Coronary artery (tissue), 2 donors: ENCODE data around the gene SASH1.

Experiments used
- DNase-seq: peaks from one replicate; pipeline ENCODE4 v3.0.0-alpha.2; 2017; ENCODE audit warnings: low spot score
- H3K27ac ChIP-seq, 2 donors: fragments of 200-600 bp; sonication (generic); one replicate each; pipeline ENCODE4 v1.5.1; 2016 to 2019
- H3K4me3 ChIP-seq: fragments of 200-600 bp; sonication (generic); 2 replicates; pipeline ENCODE4 v1.5.1; 2016; ENCODE audit warnings: mild to moderate bottlenecking, moderate library complexity
- CTCF ChIP-seq: fragments of 200-600 bp; sonication (generic); IDR thresholded peaks from one replicate; pipeline ENCODE4 v1.5.1; 2019; ENCODE audit warnings: antibody characterized with exemption

SASH1 gene

GRCh38 chr6:148398678-148399077 lies 56.0 kb downstream of the SASH1 start:
- peak overlapping the region in 1 of 2 donors; percentile 42 for H3K27ac ChIP-seq
- no peak for DNase-seq
- no peak for TF ChIP-seq CTCF
- H3K4me3 ChIP-seq, result no peak overlapping the region

- no peak for DNase-seq
- no peak overlapping the region for H3K27ac ChIP-seq
- no peak overlapping the region for H3K4me3 ChIP-seq
- no peak for TF ChIP-seq CTCF
These were observed 58.9 kb downstream of the SASH1 start for GRCh38 chr6:148401571-148401970.

- DNase-seq, result no peak
These were observed 61.9 kb downstream of the SASH1 start for GRCh38 chr6:148404456-148405054.

GRCh38 chr6:148405894-148406293 lies 63.3 kb downstream of the SASH1 start:
- no peak overlapping the region for H3K4me3 ChIP-seq
- DNase-seq, result no peak
- no peak for TF ChIP-seq CTCF
- peak overlapping the region; percentile 77 to 90 for H3K27ac ChIP-seq

More at GRCh38 chr6:148404456-148405054, 61.9 kb downstream of the SASH1 start:
- TF ChIP-seq CTCF, result no peak
- Histone ChIP-seq H3K4me3 (no peak overlapping the region), H3K27ac (peak overlapping the region; percentile 77 to 90)

GRCh38 chr6:148406579-148407371 lies 64.1 kb downstream of the SASH1 start:
- H3K27ac ChIP-seq, result peak overlapping the region; percentile 77 to 90
- H3K4me3 ChIP-seq, result no peak overlapping the region
- no peak for TF ChIP-seq CTCF
- DNase-seq, result no peak

GRCh38 chr6:148407372-148407771 lies 64.7 kb downstream of the SASH1 start:
- H3K27ac ChIP-seq, result peak overlapping the region; percentile 77 to 90
- peak overlapping the region; percentile 40 for H3K4me3 ChIP-seq
- TF ChIP-seq CTCF, result no peak
- no peak for DNase-seq
